H1 (cell line): ENCODE results near the gene ACSL6. TPM values are rescaled to one million over a fixed set of nuclear protein-coding genes. Genes with fewer than 3 reads are reported as not detected.

Experiments
- CHD7 ChIP-seq: fragments of 300-600 bp; sonication (generic); IDR thresholded peaks from 2 replicates; pipeline ENCODE4 v1.7.1; 2012; ENCODE audit warnings: low read length, moderate library complexity, mild to moderate bottlenecking, inconsistent platforms; ENCODE audit not compliant: insufficient replicate concordance
- CREB1 ChIP-seq: IDR thresholded peaks from 2 replicates; pipeline ENCODE4 v1.6.1; 2012; ENCODE audit warnings: inconsistent platforms
- polyA plus RNA-seq, 7 experiments: library from polyadenylated mRNA; depleted of rRNA in 3 of 7; stranded (reverse) in 5 of 7; unstranded in 2 of 7; fragments of >200 nt in 5 of 7; fragments of 200-250 nt in 2 of 7; gene quantifications; 1 replicate in 5 of 7; 2 replicates in 1 of 7; 4 replicates in 1 of 7; pipeline versions ENCODE4 v1.2.1 to v1.2.3, GENCODE V29; 2011 to 2013; ENCODE audit warnings: missing spikeins in 2 of 7, mixed read lengths in 2 of 7
- total RNA-seq: library from RNA; stranded (reverse); fragmentation: NEBNext Ultra II Directional; extraction: Animal tissue kit (Norgen Biotek cat#: 25700); gene quantifications from 2 replicates; pipeline ENCODE4 v1.2.1, GENCODE V29; 2021

Gene ACSL6
- total and polyA plus RNA-seq, 2 of the 8 experiments (the other 6 are each of a cell fraction or from before 2014, with no cell fraction given): 2.3 to 2.4 TPM

- no peak for TF ChIP-seq CHD7
- TF ChIP-seq CREB1: no peak
These were observed 97.0 kb downstream of the ACSL6 start (continued) for GRCh38 chr5:131914472-131914871.
